Endothelial cell of umbilical vein (primary cell): ENCODE data around the gene LGALS4. TPM values are rescaled to one million over a fixed set of nuclear protein-coding genes. Genes with fewer than 3 reads are reported as not detected.

Experiments used
- BruUV-seq: library from RNA; stranded (reverse); fragments of 400-500 nt; replicated peaks from 2 replicates; lab custom pipeline; 2021; lab: Mats Ljungman, UMichigan
- CTCF ChIA-PET: fragments of 300-600, 350-600 bp; sonication (Branson Sonifier 250); formaldehyde crosslinking; loops from one replicate; lab custom pipeline; 2021; ENCODE audit warnings: antibody characterized with exemption, inconsistent platforms; lab: Charles Lee
- POLR2A ChIA-PET: fragments of 300-600, 350-600 bp; sonication (Branson Sonifier 250); formaldehyde crosslinking; loops from one replicate; lab custom pipeline; 2021; ENCODE audit warnings: antibody characterized with exemption, inconsistent platforms; lab: Charles Lee
- DNase-seq: peaks from one replicate; pipeline ENCODE4 v3.0.0-alpha.2; 2011; ENCODE audit warnings: low read depth, low spot score
- FAIRE-seq: peaks from 2 replicates; lab custom pipeline; 2011; peaks lifted over from hg19 to GRCh38; lab: Jason Lieb, UNC
- H2AFZ ChIP-seq: 2 replicates; pipeline ENCODE4 v1.6.0; 2012; ENCODE audit warnings: low read depth, low read length, control low read depth, inconsistent platforms
- H3K27ac ChIP-seq: 2 replicates; pipeline ENCODE4 v1.5.1; 2011; ENCODE audit warnings: low read depth, mild to moderate bottlenecking, control low read depth, low read length, moderate library complexity; ENCODE audit not compliant: insufficient read depth
- H3K27me3 ChIP-seq, 2 experiments: 2 replicates each; pipeline versions ENCODE4 v1.6.0 to v1.6.1; 2011; ENCODE audit warnings: low read length in 2 of 2, mixed read lengths in 1 of 2; ENCODE audit not compliant: control insufficient read depth in 2 of 2, insufficient read depth in 2 of 2
- H3K36me3 ChIP-seq, 2 experiments: 2 replicates in 1 of 2; 3 replicates in 1 of 2; pipeline ENCODE4 v1.5.1; 2011; ENCODE audit warnings: low read length in 2 of 2, mild to moderate bottlenecking in 1 of 2, moderate library complexity in 1 of 2; ENCODE audit not compliant: control insufficient read depth in 2 of 2, insufficient read depth in 2 of 2; ENCODE audit errors: extremely low read depth in 1 of 2
- H3K4me1 ChIP-seq: 3 replicates; pipeline ENCODE4 v1.5.1; 2011; ENCODE audit warnings: mild to moderate bottlenecking, low read length; ENCODE audit not compliant: control insufficient read depth, insufficient read depth; ENCODE audit errors: extremely low read depth
- H3K4me2 ChIP-seq: 2 replicates; pipeline ENCODE4 v1.6.1; 2011; ENCODE audit warnings: low read length, control low read depth, mixed read lengths; ENCODE audit not compliant: insufficient read depth
- H3K4me3 ChIP-seq, 3 experiments: fragments of 200-600 bp in 1 of 3; sonication (generic), shearing (Covaris generic) in 1 of 3; replicated peaks in 1 of 3; 2 replicates each; pipeline ENCODE4 v1.5.1; 2011 to 2016; ENCODE audit warnings: control low read depth in 3 of 3, low read length in 3 of 3, mild to moderate bottlenecking in 2 of 3, inconsistent platforms in 1 of 3, low read depth in 1 of 3, moderate library complexity in 1 of 3; ENCODE audit not compliant: insufficient read depth in 1 of 3
- H3K79me2 ChIP-seq: 2 replicates; pipeline ENCODE4 v1.6.0; 2012; ENCODE audit warnings: low read length, inconsistent platforms; ENCODE audit not compliant: control insufficient read depth, insufficient read depth
- H3K9ac ChIP-seq: replicated peaks from 2 replicates; pipeline ENCODE3; 2011; ENCODE audit warnings: low read length, control low read depth; ENCODE audit not compliant: insufficient read depth; ENCODE audit errors: extremely low read depth
- H3K9me1 ChIP-seq: replicated peaks from 3 replicates; pipeline ENCODE4 v1.6.0; 2011; ENCODE audit warnings: mild to moderate bottlenecking, low read length; ENCODE audit not compliant: control insufficient read depth, insufficient read depth; ENCODE audit errors: extremely low read depth
- H3K9me3 ChIP-seq: replicated peaks from 2 replicates; pipeline ENCODE4 v1.5.1; 2012; ENCODE audit warnings: low read length, inconsistent platforms; ENCODE audit not compliant: control insufficient read depth, insufficient read depth
- H4K20me1 ChIP-seq: replicated peaks from 2 replicates; pipeline ENCODE3; 2011; ENCODE audit warnings: mild to moderate bottlenecking, low read length; ENCODE audit not compliant: control insufficient read depth, insufficient read depth; ENCODE audit errors: extremely low read depth
- CTCF ChIP-seq, 2 donors: IDR thresholded peaks; 1 replicate in 1 of 2; 2 replicates in 1 of 2; pipeline ENCODE4 v1.5.1; 2011; ENCODE audit warnings: low read length in 2 of 2, mild to moderate bottlenecking in 2 of 2, moderate library complexity in 2 of 2, control low read depth in 1 of 2, inconsistent platforms in 1 of 2, low read depth in 1 of 2; ENCODE audit not compliant: insufficient read depth in 1 of 2; ENCODE audit errors: extremely low read depth in 1 of 2
- EZH2 ChIP-seq: IDR thresholded peaks from 2 replicates; pipeline ENCODE4 v1.6.1; 2012; ENCODE audit warnings: borderline replicate concordance, low read depth, mild to moderate bottlenecking, moderate library complexity, low read length, inconsistent platforms; ENCODE audit not compliant: severe bottlenecking
- MYC ChIP-seq: IDR thresholded peaks from one replicate; pipeline ENCODE4 v1.6.1; 2011; ENCODE audit warnings: mild to moderate bottlenecking, low read depth, low read length
- POLR2AphosphoS5 ChIP-seq: IDR thresholded peaks from 2 replicates; pipeline ENCODE4 v1.6.1; 2012; ENCODE audit warnings: low read depth, mild to moderate bottlenecking, control low read depth, low read length, moderate library complexity; ENCODE audit not compliant: insufficient read depth
- dilution Hi-C: fragments of 300-500 bp; cut with MboI; formaldehyde crosslinking; loops from one replicate; pipeline ENCODE4 v1.15.0; 2019; ENCODE audit warnings: low sequenced_read_pairs; ENCODE audit not compliant: extremely low pct_ligation_motif_present
- intact Hi-C: fragments of 100-400 bp; cut with micrococcal nuclease; formaldehyde crosslinking; loops from one replicate; pipeline ENCODE4 v1.10.0; 2022
- polyA plus RNA-seq, 4 experiments: library from polyadenylated mRNA; depleted of rRNA in 3 of 4; stranded (reverse) in 3 of 4; unstranded in 1 of 4; fragments of >200 nt; gene quantifications; 2 replicates each; pipeline versions ENCODE4 v1.2.1 to v1.2.3, GENCODE V29; 2011 to 2012; ENCODE audit warnings: missing spikeins in 1 of 4
- total RNA-seq: library from RNA; stranded (reverse); gene quantifications from 2 replicates; pipeline ENCODE4 v1.2.3, GENCODE V29; 2021

Gene LGALS4
- total and polyA plus RNA-seq, 2 donors (not counting 3 experiments of a cell fraction or from before 2014, with no cell fraction given) = 0.19 TPM; not detected in 1

- Histone ChIP-seq H3K4me2 (no peak overlapping the region), H4K20me1 (no peaks in the 10 kb centered on the region), H3K27ac (no peak overlapping the region), H3K9me1 (no peaks in the 10 kb centered on the region), H2AFZ (no peak overlapping the region), H3K27me3 (no peaks in the 10 kb centered on the region), H3K4me3 (no peak overlapping the region), H3K4me1 (peaks cover 18% of the 10 kb centered on the region), H3K9me3 (no peaks in the 10 kb centered on the region), H3K36me3 (peaks cover 48 to 71% of the 10 kb centered on the region in 2 experiments), H3K79me2 (peaks cover 77% of the 10 kb centered on the region), H3K9ac (no peak overlapping the region)
- POLR2A ChIA-PET = interaction anchor here (0.6 to 1.7 kb wide), 2 partner anchors 12 to 111 kb away, joined by 3 to 4 read pairs; partner anchors contain the start of gene ECH1
- CTCF ChIA-PET = interaction anchor here (0.6 kb wide), 1 partner anchor 24 kb away, joined by 3 read pairs; no protein-coding TSS in a partner anchor
- dilution Hi-C loops (no loop called here), intact Hi-C loops (no loop called here)
- TF ChIP-seq CTCF (IDR thresholded peaks at IDR 0.05; ENCODE audit: extremely low read depth in 1 of 2, insufficient read depth in 1 of 2, low read depth in 1 of 2, low read length in 2 of 2) = no peak
- no peak for TF ChIP-seq MYC
- TF ChIP-seq POLR2AphosphoS5 = no peak
- TF ChIP-seq EZH2 = no peak
- FAIRE-seq = no peak
- BruUV-seq = no TSS peak
- no peak for DNase-seq
These were observed 31.4 kb upstream of the LGALS4 start for GRCh38 chr19:38844093-38844686.
